IgD-negative memory B cell (primary cell): ENCODE results near the gene FRMD8. TPM values are rescaled to one million over a fixed set of nuclear protein-coding genes. Genes with fewer than 3 reads are reported as not detected.
A peak's percentile ranks its signal among the peaks of the same experiment; 100 is the strongest.

Experiments
- H3K27ac Mint-ChIP-seq, 3 donors: one replicate each; pipeline ENCODE4 v1.8.0; 2020 to 2022; ENCODE audit warnings: mild to moderate bottlenecking in 3 of 3, mixed read lengths in 3 of 3, moderate library complexity in 1 of 3
- H3K27me3 Mint-ChIP-seq: one replicate; pipeline ENCODE4 v1.8.0; 2021; ENCODE audit warnings: mixed read lengths
- H3K36me3 Mint-ChIP-seq: one replicate; pipeline ENCODE4 v1.8.0; 2020; ENCODE audit warnings: mild to moderate bottlenecking, mixed read lengths
- H3K4me1 Mint-ChIP-seq, 3 donors: one replicate each; pipeline ENCODE4 v1.8.0; 2020 to 2022; ENCODE audit warnings: mixed read lengths in 3 of 3, mild to moderate bottlenecking in 1 of 3
- H3K4me3 Mint-ChIP-seq, 4 donors: one replicate each; pipeline ENCODE4 v1.8.0; 2020 to 2022; ENCODE audit warnings: mild to moderate bottlenecking in 4 of 4, mixed read lengths in 4 of 4, moderate library complexity in 3 of 4
- H3K9me3 Mint-ChIP-seq, 3 donors: one replicate each; pipeline ENCODE4 v1.8.0; 2020 to 2021; ENCODE audit warnings: mixed read lengths in 3 of 3, mild to moderate bottlenecking in 1 of 3
- polyA plus RNA-seq: library from polyadenylated mRNA; unstranded; fragments of 300-500 nt; fragmentation: Illumina TruSeq; gene quantifications from one replicate; pipeline ENCODE4 v1.2.3, GENCODE V29; 2021

Gene FRMD8
- polyA plus RNA-seq, 1 donor from 2014 or later, result 54.2 TPM

- Mint-ChIP-seq H3K36me3 (peaks cover 4% of the 10 kb centered on the region), H3K4me1 (peaks cover 37 to 42% (median 40%) of the 10 kb centered on the region in 3 donors), H3K27ac (peak overlapping the region; percentile 95 to 100 (median 100)), H3K4me3 (peak overlapping the region; percentile 78 to 98 (median 86)), H3K27me3 (no peaks in the 10 kb centered on the region), H3K9me3 (no peaks in the 10 kb centered on the region)
Measured at GRCh38 chr11:65419772-65420481, 33.5 kb downstream of the FRMD8 start.

- Mint-ChIP-seq H3K27me3 (no peaks in the 10 kb centered on the region), H3K9me3 (no peaks in the 10 kb centered on the region), H3K27ac (peak overlapping the region; percentile 95 to 100 (median 100)), H3K4me1 (peaks cover 37 to 40% (median 40%) of the 10 kb centered on the region in 3 donors), H3K4me3 (peak overlapping the region; percentile 86 to 98 (median 96)), H3K36me3 (peaks cover 4% of the 10 kb centered on the region)
Measured at GRCh38 chr11:65420506-65420905, 34.1 kb downstream of the FRMD8 start.

GRCh38 chr11:65420979-65421793 lies 34.7 kb downstream of the FRMD8 start:
- Mint-ChIP-seq H3K4me3 (peak overlapping the region; percentile 86 to 98 (median 96)), H3K4me1 (peaks cover 35 to 39% (median 36%) of the 10 kb centered on the region in 3 donors), H3K9me3 (no peaks in the 10 kb centered on the region), H3K27ac (peak overlapping the region; percentile 95 to 100 (median 98)), H3K36me3 (peaks cover 7% of the 10 kb centered on the region), H3K27me3 (no peaks in the 10 kb centered on the region)

- Mint-ChIP-seq H3K9me3 (no peaks in the 10 kb centered on the region), H3K4me3 (peak overlapping the region; percentile 86 to 98 (median 96)), H3K27me3 (no peaks in the 10 kb centered on the region), H3K36me3 (peaks cover 7% of the 10 kb centered on the region), H3K27ac (peak overlapping the region; percentile 95 to 100 (median 98)), H3K4me1 (peaks cover 30 to 43% (median 42%) of the 10 kb centered on the region in 3 donors)
Measured at GRCh38 chr11:65421794-65422632, 35.6 kb downstream of the FRMD8 start.

GRCh38 chr11:65422633-65423515 lies 36.4 kb downstream of the FRMD8 start, which contains the start of gene NEAT1:
Gene NEAT1, plus strand, starts transcription at chr11:65422798.
- no peaks in the 10 kb centered on the region for H3K27me3 Mint-ChIP-seq
- H3K4me1 Mint-ChIP-seq, result peaks cover 33 to 45% (median 43%) of the 10 kb centered on the region in 3 donors
- H3K36me3 Mint-ChIP-seq, result peaks cover 7% of the 10 kb centered on the region
- H3K9me3 Mint-ChIP-seq, result no peaks in the 10 kb centered on the region
- H3K4me3 Mint-ChIP-seq, result peak within 1 kb of the TSS; percentile 86 to 98 (median 96)
- H3K27ac Mint-ChIP-seq, result peak within 1 kb of the TSS; percentile 95 to 100 (median 98)

- H3K4me1 Mint-ChIP-seq, result peaks cover 37 to 46% (median 46%) of the 10 kb centered on the region in 3 donors
- H3K9me3 Mint-ChIP-seq, result no peaks in the 10 kb centered on the region
- peaks cover 7% of the 10 kb centered on the region for H3K36me3 Mint-ChIP-seq
- peak overlapping the region; percentile 95 to 100 (median 98) for H3K27ac Mint-ChIP-seq
- no peaks in the 10 kb centered on the region for H3K27me3 Mint-ChIP-seq
- H3K4me3 Mint-ChIP-seq, result peak overlapping the region; percentile 86 to 98 (median 96)
Measured at GRCh38 chr11:65423516-65424204, 37.2 kb downstream of the FRMD8 start.

- H3K9me3 Mint-ChIP-seq, result no peaks in the 10 kb centered on the region
Measured at GRCh38 chr11:65424205-65425104, 38.0 kb downstream of the FRMD8 start.

GRCh38 chr11:65425105-65425970 lies 38.9 kb downstream of the FRMD8 start:
- Mint-ChIP-seq H3K4me1 (peaks cover 37 to 52% (median 51%) of the 10 kb centered on the region in 3 donors), H3K27me3 (no peaks in the 10 kb centered on the region), H3K4me3 (peak overlapping the region; percentile 86 to 98 (median 96)), H3K36me3 (peaks cover 7% of the 10 kb centered on the region), H3K9me3 (no peaks in the 10 kb centered on the region), H3K27ac (peak overlapping the region; percentile 95 to 100 (median 98))

More at GRCh38 chr11:65424205-65425104, 38.0 kb downstream of the FRMD8 start:
- Mint-ChIP-seq H3K27me3 (no peaks in the 10 kb centered on the region), H3K36me3 (peaks cover 7% of the 10 kb centered on the region), H3K4me3 (peak overlapping the region; percentile 86 to 98 (median 96)), H3K4me1 (peaks cover 35 to 48% (median 47%) of the 10 kb centered on the region in 3 donors), H3K27ac (peak overlapping the region; percentile 95 to 100 (median 98))

- H3K9me3 Mint-ChIP-seq, result no peaks in the 10 kb centered on the region
- H3K27ac Mint-ChIP-seq, result peak overlapping the region; percentile 95 to 100 (median 98)
- peaks cover 43 to 53% (median 53%) of the 10 kb centered on the region in 3 donors for H3K4me1 Mint-ChIP-seq
- peaks cover 9% of the 10 kb centered on the region for H3K36me3 Mint-ChIP-seq
- H3K27me3 Mint-ChIP-seq, result no peaks in the 10 kb centered on the region
- H3K4me3 Mint-ChIP-seq, result peak overlapping the region; percentile 86 to 98 (median 96)
Measured at GRCh38 chr11:65425971-65426838, 39.8 kb downstream of the FRMD8 start.

- Mint-ChIP-seq H3K36me3 (peaks cover 9% of the 10 kb centered on the region), H3K9me3 (no peaks in the 10 kb centered on the region), H3K27me3 (peaks cover under 1% of the 10 kb centered on the region)
Measured at GRCh38 chr11:65426839-65427690, 40.6 kb downstream of the FRMD8 start.

More at GRCh38 chr11:65426839-65427690, 40.6 kb downstream of the FRMD8 start:
- Mint-ChIP-seq H3K4me3 (peak overlapping the region; percentile 86 to 98 (median 96)), H3K4me1 (peaks cover 49 to 59% (median 59%) of the 10 kb centered on the region in 3 donors), H3K27ac (peak overlapping the region; percentile 95 to 100 (median 98))
